Fibroblast of skin of left biceps (primary cell): ENCODE measurements around the gene PCDHGA7.
"Not testable (repeated sequence)": the region's sequence is repeated elsewhere in the genome, so short reads cannot be mapped to it uniquely, and the experiment has no call there.

Source experiments
- DNase-seq, 2 experiments: peaks; one replicate each; pipeline ENCODE4 v3.0.0-alpha.2; 2013; ENCODE audit warnings: low read depth in 2 of 2

The PCDHGA7 gene

DNA sequence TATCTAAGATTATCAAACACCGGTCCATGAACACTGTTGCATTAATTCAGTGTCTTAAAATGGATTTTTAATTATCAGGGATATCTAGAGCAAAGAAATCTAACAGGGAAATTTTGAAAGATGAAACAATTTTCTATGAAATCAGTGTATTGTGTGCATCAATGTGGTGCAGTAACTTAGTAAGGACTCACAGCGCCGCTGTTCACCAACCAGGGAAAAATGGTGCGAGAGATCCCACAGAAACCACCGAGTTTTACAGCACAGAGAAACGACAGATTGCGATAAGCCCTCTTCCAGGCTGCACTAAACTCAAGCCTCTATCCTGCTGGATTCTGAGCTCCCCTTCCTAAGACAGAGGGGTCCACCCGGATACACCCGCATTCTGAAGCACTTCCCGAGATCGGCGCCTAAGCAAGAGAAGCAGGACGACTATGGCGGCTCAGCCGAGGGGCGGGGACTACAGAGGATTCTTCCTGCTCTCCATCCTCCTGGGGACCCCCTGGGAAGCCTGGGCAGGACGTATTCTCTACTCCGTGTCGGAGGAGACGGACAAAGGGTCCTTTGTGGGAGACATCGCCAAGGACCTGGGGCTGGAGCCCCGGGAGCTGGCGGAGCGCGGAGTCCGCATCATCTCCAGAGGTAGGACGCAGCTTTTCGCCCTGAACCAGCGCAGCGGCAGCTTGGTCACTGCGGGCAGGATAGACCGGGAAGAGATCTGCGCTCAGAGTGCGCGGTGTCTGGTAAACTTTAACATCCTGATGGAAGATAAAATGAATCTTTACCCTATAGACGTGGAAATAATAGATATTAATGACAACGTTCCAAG lies at the start of gene PCDHGA7:
Gene PCDHGA7, plus strand, starts transcription at position 274 of the 826 bp plus-strand sequence. Its CDS starts 158 bp downstream, at position 432.
- DNase-seq: no peak

GRCh38 chr5:141338538-141339306 lies 43.8 kb upstream of the PCDHGA7 start, which contains the start of gene PCDHGA2:
TSS of gene PCDHGA2 (plus strand) at chr5:141338760.
- DNase-seq: no peak

DNA sequence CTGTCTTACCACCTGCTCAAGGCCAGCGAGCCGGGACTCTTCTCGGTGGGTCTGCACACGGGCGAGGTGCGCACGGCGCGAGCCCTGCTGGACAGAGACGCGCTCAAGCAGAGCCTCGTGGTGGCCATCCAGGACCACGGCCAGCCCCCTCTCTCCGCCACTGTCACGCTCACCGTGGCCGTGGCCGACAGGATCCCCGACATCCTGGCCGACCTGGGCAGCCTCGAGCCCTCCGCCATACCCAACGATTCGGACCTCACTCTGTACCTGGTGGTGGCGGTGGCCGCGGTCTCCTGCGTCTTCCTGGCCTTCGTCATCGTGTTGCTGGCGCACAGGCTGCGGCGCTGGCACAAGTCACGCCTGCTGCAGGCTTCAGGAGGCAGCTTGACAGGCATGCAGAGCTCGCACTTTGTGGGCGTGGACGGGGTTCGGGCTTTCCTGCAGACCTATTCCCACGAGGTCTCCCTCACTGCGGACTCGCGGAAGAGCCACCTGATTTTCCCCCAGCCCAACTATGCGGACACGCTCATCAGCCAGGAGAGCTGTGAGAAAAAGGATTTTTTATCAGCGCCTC lies 41.7 kb upstream of the PCDHGA7 start:
- DNase-seq: not testable (repeated sequence)

DNA sequence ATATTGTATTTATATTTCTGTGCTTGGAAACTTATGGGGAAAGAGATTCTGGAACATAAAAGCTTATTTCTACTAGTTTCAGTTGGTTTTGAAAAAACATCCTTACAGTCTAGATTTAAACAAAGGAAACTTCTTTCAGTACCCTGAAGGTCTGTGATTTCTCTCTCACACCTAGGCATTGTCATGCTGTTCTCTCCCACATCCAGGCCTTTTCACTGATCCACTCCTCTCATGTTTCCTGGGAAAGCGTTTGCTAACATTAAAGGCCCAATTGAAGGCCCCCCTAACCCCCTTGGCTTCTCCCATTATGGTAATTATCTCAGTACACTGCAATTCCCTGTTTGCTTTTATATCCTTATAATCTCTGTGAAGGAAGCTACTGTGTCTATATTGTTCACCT lies 39.8 kb upstream of the PCDHGA7 start:
- DNase-seq: no peak

DNA sequence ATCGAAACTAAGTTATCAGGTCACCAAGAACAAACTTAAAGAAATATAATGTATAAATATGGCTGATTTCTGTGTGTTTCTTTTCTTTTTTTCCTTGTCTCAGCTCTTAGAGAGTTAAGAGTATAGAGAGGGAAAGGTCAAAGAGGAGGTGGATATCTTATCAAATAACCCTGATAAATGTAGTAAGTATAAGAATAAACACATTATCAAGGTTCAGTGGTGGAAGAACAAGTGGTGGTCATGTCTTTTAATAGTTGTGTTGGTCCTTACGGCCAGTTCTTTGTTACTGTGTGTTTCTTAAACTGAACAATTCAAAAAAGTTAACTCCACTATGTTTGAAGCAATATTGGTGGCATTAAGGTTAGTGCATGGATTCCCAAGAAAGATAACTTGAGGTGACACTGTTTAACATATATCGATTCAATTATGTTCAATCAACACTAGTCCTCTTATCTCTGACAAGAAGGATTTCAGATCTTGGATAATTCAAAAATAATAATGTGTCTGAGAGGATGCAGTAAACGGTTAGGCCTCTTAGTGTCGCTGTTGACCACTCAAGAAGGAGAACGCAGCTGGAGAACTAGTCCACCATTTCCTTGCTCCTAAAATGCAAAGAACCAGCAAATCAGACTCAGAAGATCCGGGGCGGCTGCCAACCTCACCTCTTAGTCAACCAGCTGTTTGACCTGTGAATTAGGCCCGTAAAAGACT lies 39.1 kb upstream of the PCDHGA7 start, which contains the start of gene PCDHGA3:
Gene PCDHGA3, plus strand, starts transcription at position 588 of the 711 bp plus-strand sequence. CDS start 205 bp downstream, outside the sequence.
- DNase-seq: no peak

- DNase-seq: no peak
Observed at GRCh38 chr5:141343953-141344463, 38.5 kb upstream of the PCDHGA7 start.

DNA sequence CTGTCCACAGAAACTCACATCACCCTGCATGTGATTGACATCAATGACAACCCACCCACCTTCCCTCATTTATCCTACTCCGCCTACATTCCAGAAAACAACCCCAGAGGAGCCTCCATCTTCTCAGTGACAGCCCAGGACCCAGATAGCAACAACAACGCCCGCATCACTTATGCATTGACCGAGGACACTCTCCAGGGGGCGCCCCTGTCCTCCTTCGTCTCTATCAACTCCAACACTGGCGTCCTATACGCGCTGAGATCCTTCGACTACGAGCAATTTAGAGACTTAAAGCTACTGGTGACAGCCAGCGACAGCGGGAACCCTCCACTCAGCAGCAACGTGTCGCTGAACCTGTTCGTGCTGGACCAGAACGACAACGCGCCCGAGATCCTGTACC lies 37.2 kb upstream of the PCDHGA7 start:
- no peak for DNase-seq

DNA sequence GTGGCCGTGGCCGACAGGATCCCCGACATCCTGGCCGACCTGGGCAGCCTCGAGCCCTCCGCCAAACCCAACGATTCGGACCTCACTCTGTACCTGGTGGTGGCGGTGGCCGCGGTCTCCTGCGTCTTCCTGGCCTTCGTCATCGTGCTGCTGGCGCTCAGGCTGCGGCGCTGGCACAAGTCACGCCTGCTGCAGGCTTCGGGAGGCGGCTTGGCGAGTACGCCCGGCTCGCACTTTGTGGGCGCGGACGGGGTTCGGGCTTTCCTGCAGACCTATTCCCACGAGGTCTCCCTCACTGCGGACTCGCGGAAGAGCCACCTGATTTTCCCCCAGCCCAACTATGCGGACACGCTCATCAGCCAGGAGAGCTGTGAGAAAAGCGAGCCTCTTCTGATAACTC lies 36.5 kb upstream of the PCDHGA7 start:
- DNase-seq: not testable (repeated sequence)

DNA sequence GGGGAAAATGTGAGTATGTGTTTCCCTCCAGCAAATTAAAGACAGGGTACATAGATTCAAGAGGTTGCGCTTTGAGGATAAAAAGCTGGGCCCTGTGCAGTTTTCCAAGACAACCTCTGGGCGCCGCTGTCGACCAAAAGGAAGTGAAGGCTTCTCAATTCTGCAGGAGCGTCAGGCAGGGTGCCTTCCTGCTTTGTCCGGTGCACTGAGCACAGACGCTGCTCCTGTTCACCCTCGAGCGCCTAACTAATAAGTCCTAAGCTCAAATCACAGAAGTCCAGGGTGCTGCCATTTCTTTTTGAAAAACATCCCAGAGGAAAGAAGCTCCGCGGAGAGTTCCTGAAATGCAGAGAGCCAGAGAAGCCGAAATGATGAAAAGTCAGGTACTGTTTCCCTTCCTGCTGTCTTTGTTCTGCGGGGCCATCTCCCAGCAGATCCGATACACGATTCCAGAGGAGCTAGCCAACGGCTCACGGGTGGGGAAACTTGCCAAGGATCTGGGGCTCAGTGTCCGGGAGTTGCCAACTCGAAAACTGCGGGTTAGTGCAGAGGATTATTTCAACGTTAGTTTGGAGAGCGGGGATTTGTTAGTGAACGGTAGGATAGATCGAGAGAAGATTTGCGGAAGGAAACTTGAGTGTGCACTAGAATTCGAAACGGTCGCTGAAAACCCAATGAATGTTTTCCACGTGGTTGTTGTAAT lies 32.5 kb upstream of the PCDHGA7 start, which contains the start of gene PCDHGB1:
Gene PCDHGB1, plus strand, starts transcription at position 183 of the 703 bp plus-strand sequence. Its CDS starts 162 bp downstream, at position 345.
- DNase-seq: no peak

DNA sequence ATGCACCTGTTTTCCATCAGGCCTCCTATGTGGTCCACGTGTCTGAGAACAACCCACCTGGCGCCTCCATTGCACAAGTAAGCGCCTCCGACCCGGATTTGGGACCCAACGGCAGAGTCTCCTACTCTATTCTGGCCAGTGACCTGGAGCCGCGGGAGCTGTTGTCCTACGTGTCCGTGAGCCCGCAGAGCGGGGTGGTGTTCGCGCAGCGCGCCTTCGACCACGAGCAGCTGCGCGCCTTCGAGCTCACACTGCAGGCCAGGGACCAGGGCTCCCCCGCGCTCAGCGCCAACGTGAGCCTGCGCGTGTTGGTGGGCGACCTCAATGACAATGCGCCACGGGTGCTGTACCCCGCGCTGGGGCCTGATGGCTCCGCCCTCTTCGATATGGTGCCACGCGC lies 31.0 kb upstream of the PCDHGA7 start:
- no peak for DNase-seq

DNA sequence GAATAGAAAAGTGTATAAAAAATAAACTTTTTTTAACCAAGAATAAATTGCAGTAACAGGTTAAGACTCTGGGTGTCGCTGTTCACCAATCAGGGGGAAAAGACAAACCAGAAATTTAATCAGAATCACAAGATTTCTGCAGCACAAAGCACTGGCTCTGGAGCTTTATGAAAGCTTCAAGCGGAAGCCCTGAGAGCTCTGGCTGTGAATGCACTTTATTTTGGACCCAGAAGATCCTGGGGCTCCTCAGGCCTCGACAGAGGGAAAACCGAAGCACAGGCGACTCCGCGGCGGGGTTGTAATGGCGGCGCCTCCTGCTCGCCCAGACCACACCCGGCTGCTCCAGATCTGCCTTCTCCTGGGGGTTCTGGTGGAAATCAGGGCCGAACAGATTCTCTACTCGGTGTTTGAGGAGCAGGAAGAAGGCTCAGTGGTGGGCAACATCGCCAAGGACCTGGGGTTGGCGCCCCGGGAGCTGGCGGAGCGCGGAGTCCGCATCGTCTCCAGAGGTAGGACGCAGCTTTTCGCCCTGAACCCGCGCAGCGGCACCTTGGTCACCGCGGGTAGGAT lies 27.6 kb upstream of the PCDHGA7 start, which contains the start of gene PCDHGA4:
Gene PCDHGA4, plus strand, starts transcription at position 122 of the 570 bp plus-strand sequence. Its CDS starts 87 bp downstream, at position 209.
- no peak for DNase-seq

GRCh38 chr5:141355641-141356040 lies 26.9 kb upstream of the PCDHGA7 start:
- DNase-seq: no peak

DNA sequence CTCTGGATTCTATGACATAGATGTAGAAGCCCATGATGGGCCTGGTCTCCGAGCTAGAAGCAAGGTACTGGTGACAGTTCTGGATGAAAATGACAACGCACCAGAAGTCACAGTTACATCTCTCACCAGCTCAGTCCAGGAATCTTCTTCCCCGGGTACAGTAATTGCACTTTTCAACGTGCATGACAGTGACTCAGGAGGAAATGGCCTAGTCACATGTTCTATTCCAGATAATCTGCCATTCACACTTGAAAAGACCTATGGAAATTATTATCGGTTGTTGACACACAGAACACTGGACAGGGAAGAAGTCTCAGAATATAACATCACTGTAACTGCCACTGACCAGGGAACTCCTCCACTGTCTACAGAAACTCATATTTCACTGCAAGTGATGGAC lies 26.4 kb upstream of the PCDHGA7 start:
- no peak for DNase-seq

DNA sequence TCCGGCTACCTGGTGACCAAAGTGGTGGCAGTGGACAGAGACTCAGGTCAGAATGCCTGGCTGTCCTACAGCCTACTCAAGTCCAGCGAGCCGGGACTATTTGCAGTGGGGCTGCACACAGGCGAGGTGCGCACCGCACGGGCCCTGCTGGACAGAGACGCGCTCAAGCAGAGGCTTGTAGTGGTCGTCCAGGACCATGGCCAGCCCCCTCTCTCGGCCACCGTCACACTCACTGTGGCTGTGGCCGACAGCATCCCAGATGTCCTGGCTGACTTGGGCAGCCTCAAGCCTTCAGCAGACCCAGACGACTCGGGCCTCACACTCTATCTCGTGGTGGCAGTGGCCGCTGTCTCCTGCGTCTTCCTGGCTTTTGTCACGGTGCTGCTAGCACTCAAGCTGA lies 25.6 kb upstream of the PCDHGA7 start:
- DNase-seq: no peak

GRCh38 chr5:141359790-141360426 lies 22.6 kb upstream of the PCDHGA7 start, which contains the start of gene PCDHGB2:
TSS of gene PCDHGB2 (plus strand) at chr5:141359994. CDS start at chr5:141360136, 142 bp downstream.
- DNase-seq: no peak

GRCh38 chr5:141360685-141361084 lies 21.9 kb upstream of the PCDHGA7 start:
- DNase-seq: no peak

DNA sequence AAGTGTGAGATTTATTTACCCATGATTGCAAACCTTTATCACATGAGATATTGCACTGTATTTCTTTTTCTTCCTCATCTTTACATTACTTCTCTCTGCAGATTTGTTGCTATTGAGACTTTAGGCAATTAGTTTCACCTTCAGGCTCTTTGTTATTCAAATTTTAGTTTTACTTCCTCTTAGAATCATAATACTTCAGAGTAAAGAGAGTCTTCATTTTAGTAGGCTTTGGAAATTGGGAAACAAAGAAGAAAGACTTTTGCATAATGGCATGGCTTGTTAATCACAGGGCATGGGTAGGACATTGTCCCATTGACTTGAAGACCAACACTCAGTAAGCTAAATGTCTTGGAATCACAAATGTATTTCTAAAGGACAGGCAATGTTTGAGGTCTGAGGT lies 19.8 kb upstream of the PCDHGA7 start:
- DNase-seq: no peak

DNA sequence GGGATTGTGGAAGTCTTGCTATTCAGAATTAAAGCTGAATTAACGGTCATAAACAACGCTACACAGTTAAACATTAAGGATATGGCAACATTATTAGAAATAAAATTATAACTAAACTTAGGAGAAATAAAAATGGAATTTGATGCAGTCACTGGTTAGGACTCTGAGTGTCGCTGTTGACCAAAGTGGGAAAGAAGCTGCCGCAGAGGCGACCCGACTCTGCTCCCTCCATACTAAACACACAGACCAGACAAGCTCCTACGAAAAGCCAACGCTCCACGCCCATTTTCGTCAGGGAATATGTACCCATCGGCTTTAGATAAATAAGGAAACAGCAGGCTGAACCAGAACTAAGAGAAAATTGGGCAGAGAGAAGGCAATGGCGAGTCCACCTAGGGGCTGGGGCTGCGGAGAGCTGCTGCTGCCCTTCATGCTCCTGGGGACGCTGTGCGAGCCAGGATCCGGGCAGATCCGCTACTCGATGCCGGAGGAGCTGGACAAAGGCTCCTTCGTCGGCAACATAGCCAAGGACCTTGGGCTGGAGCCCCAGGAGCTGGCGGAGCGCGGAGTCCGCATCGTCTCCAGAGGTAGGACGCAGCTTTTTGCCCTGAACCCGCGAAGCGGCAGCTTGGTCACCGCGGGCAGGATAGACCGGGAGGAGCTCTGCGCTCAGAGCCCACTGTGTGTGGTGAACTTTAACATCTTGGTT lies 18.4 kb upstream of the PCDHGA7 start, which contains the start of gene PCDHGA5:
Gene PCDHGA5, plus strand, starts transcription at position 211 of the 709 bp plus-strand sequence. Its CDS starts 169 bp downstream, at position 380.
- DNase-seq: no peak
